ENCODE results near the gene MBTD1.

Gene MBTD1

DNA sequence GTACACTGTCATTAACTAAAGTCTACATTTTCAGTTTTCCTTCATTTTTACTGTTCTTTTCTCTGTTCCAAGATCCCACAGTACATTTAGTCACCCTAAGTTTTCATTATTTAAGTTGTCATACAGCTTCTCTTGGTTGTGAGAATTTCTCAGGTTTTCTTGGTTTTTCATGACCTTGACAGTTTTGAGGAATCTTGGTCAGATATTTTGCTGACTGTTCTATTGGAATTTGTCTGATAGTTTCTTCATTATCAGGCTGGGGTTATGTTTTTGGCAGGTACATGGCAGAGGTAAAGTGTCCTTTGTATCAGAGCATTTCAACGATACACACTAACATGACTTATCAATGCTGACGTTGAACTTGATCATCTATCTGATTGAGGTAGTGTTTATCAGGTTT lies 19.6 kb downstream of the MBTD1 start:
- H2BK12ac ChIP-seq (ENCODE audit: low read length), result no peak overlapping the region
- H3K36me3 ChIP-seq (ENCODE audit: control insufficient read depth in 1 of 2, insufficient read depth in 2 of 2, low read length in 2 of 2), result peaks cover 1 to 2% of the 10 kb centered on the region in 2 experiments
- H3K79me1 ChIP-seq (ENCODE audit: low read length), result no peaks in the 10 kb centered on the region
- H4K12ac ChIP-seq (ENCODE audit: low read depth, low read length), result no peak overlapping the region
- H3K23ac ChIP-seq (ENCODE audit: low read length), result no peak overlapping the region
- no peak overlapping the region for H2BK120ac ChIP-seq (ENCODE audit: insufficient read depth, low read length, poor library complexity)
- no peak overlapping the region for H4K8ac ChIP-seq (ENCODE audit: low read depth, low read length)
- H2BK5ac ChIP-seq (ENCODE audit: low read depth, low read length, poor library complexity), result no peak overlapping the region
- H3K79me2 ChIP-seq (ENCODE audit: control insufficient read depth, insufficient read depth, low read length, poor library complexity), result no peaks in the 10 kb centered on the region
- H3K14ac ChIP-seq (ENCODE audit: low read length), result no peak overlapping the region
- H3K4me1 ChIP-seq (ENCODE audit: control insufficient read depth in 1 of 2, insufficient read depth in 2 of 2, low read length in 2 of 2), result no peaks in the 10 kb centered on the region
- no peaks in the 10 kb centered on the region for H3K9me3 ChIP-seq (ENCODE audit: insufficient read depth, low read depth, low read length)
- H3K4me3 ChIP-seq (ENCODE audit: low read depth, low read length), result no peak overlapping the region
- H4K91ac ChIP-seq (ENCODE audit: low read depth, low read length), result no peak overlapping the region
- no peaks in the 10 kb centered on the region for H3K27me3 ChIP-seq (ENCODE audit: insufficient read depth, low read length)
- no peak overlapping the region for H2AK5ac ChIP-seq (ENCODE audit: low read length)
- H3K4ac ChIP-seq (ENCODE audit: low read depth, low read length), result no peak overlapping the region
- no peak overlapping the region for H3K4me2 ChIP-seq (ENCODE audit: low read length)
- no peak overlapping the region for H3K9ac ChIP-seq (ENCODE audit: low read length)
- H3K27ac ChIP-seq (ENCODE audit: low read depth, low read length), result no peak overlapping the region
- H2AFZ ChIP-seq (ENCODE audit: insufficient read depth, low read length, poor library complexity), result no peak overlapping the region
- WGBS (ENCODE audit: extremely low coverage, insufficient coverage, insufficient read length), result no CpG with 5 or more reads among the region's 2 CpGs
- no peak for DNase-seq
- H3K18ac ChIP-seq (ENCODE audit: low read length), result no peak overlapping the region

DNA sequence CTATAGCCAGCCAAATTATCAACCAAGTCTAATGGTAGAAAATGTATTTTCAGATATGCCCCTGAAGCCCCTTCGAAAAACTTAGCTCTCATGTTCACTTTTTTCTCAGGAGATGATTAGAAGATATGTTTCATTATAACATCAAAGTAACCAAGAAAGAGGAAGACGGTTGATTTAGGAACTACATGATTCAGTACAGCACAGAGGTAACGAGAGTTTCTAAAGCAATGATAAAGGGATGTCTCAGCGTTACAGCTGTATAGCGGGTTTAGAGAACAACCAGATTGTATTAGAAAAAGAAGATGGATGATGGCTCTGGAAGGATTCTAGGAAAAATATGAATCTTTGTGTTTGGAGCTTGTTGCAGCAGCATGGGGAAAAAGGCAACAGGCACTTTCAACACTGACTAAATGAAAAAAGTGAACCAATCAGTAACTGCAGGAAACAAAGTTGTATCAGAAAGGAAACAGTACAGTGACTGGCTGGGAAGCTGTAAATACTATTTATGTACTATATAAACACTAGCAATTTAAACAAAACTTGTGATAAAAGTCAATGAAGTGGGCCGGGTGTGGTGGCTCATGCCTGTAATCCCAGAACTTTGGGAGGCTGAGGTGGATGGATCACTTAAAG lies 21.5 kb downstream of the MBTD1 start:
- no peaks in the 10 kb centered on the region for H3K9me3 ChIP-seq (ENCODE audit: insufficient read depth, low read depth, low read length)
- no peaks in the 10 kb centered on the region for H3K27me3 ChIP-seq (ENCODE audit: insufficient read depth, low read length)
- H4K12ac ChIP-seq (ENCODE audit: low read depth, low read length), result no peak overlapping the region
- no peak overlapping the region for H4K8ac ChIP-seq (ENCODE audit: low read depth, low read length)
- H2AK5ac ChIP-seq (ENCODE audit: low read length), result no peak overlapping the region
- H3K14ac ChIP-seq (ENCODE audit: low read length), result no peak overlapping the region
- no peak overlapping the region for H2AFZ ChIP-seq (ENCODE audit: insufficient read depth, low read length, poor library complexity)
- H3K18ac ChIP-seq (ENCODE audit: low read length), result no peak overlapping the region
- H2BK12ac ChIP-seq (ENCODE audit: low read length), result no peak overlapping the region
- peaks cover 0 to 2% of the 10 kb centered on the region in 2 experiments for H3K36me3 ChIP-seq (ENCODE audit: control insufficient read depth in 1 of 2, insufficient read depth in 2 of 2, low read length in 2 of 2)
- no peak overlapping the region for H3K4me2 ChIP-seq (ENCODE audit: low read length)
- no peak overlapping the region for H3K4ac ChIP-seq (ENCODE audit: low read depth, low read length)
- no peak overlapping the region for H3K23ac ChIP-seq (ENCODE audit: low read length)
- no CpG with 5 or more reads among the region's 6 CpGs for WGBS (ENCODE audit: extremely low coverage, insufficient coverage, insufficient read length)
- H4K91ac ChIP-seq (ENCODE audit: low read depth, low read length), result no peak overlapping the region
- H3K27ac ChIP-seq (ENCODE audit: low read depth, low read length), result no peak overlapping the region
- no peak overlapping the region for H3K9ac ChIP-seq (ENCODE audit: low read length)
- no peak overlapping the region for H2BK5ac ChIP-seq (ENCODE audit: low read depth, low read length, poor library complexity)
- H3K4me1 ChIP-seq (ENCODE audit: control insufficient read depth in 1 of 2, insufficient read depth in 2 of 2, low read length in 2 of 2), result no peaks in the 10 kb centered on the region
- H3K4me3 ChIP-seq (ENCODE audit: low read depth, low read length), result no peak overlapping the region
- no peak for DNase-seq
- no peak overlapping the region for H2BK120ac ChIP-seq (ENCODE audit: insufficient read depth, low read length, poor library complexity)
- no peaks in the 10 kb centered on the region for H3K79me1 ChIP-seq (ENCODE audit: low read length)
- no peaks in the 10 kb centered on the region for H3K79me2 ChIP-seq (ENCODE audit: control insufficient read depth, insufficient read depth, low read length, poor library complexity)

DNA sequence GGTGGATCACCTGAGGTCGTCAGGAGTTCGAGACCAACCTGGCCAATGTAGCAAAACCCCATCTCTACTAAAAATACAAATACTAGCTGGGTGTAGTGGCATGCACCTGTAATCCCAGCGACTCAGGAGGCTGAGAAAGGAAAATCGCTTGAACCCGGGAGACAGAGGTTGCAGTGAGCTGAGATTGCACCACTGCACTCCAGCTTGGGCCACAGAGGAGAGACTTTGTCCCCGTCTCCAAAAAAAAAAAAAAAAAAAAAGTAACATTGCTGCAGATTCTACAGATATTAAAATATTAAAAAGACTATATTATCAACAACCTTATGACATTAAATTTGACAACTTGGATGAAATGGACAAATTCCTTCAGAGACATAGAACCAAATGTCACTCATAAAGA lies 25.7 kb downstream of the MBTD1 start:
- Histone ChIP-seq H2BK5ac (ENCODE audit: low read depth, low read length, poor library complexity) (no peak overlapping the region), H3K18ac (ENCODE audit: low read length) (no peak overlapping the region), H3K4me1 (ENCODE audit: control insufficient read depth in 1 of 2, insufficient read depth in 2 of 2, low read length in 2 of 2) (no peaks in the 10 kb centered on the region), H3K4me3 (ENCODE audit: low read depth, low read length) (no peak overlapping the region), H4K8ac (ENCODE audit: low read depth, low read length) (no peak overlapping the region), H4K12ac (ENCODE audit: low read depth, low read length) (no peak overlapping the region), H4K91ac (ENCODE audit: low read depth, low read length) (no peak overlapping the region), H3K27ac (ENCODE audit: low read depth, low read length) (no peak overlapping the region), H2AK5ac (ENCODE audit: low read length) (no peak overlapping the region), H3K79me1 (ENCODE audit: low read length) (no peaks in the 10 kb centered on the region), H3K14ac (ENCODE audit: low read length) (no peak overlapping the region), H3K4ac (ENCODE audit: low read depth, low read length) (no peak overlapping the region), H3K36me3 (ENCODE audit: control insufficient read depth in 1 of 2, insufficient read depth in 2 of 2, low read length in 2 of 2) (peaks cover 0 to 2% of the 10 kb centered on the region in 2 experiments), H3K4me2 (ENCODE audit: low read length) (no peak overlapping the region), H2AFZ (ENCODE audit: insufficient read depth, low read length, poor library complexity) (no peak overlapping the region), H2BK12ac (ENCODE audit: low read length) (no peak overlapping the region), H2BK120ac (ENCODE audit: insufficient read depth, low read length, poor library complexity) (no peak overlapping the region), H3K79me2 (ENCODE audit: control insufficient read depth, insufficient read depth, low read length, poor library complexity) (no peaks in the 10 kb centered on the region), H3K9ac (ENCODE audit: low read length) (no peak overlapping the region), H3K27me3 (ENCODE audit: insufficient read depth, low read length) (no peaks in the 10 kb centered on the region), H3K9me3 (ENCODE audit: insufficient read depth, low read depth, low read length) (no peaks in the 10 kb centered on the region), H3K23ac (ENCODE audit: low read length) (no peak overlapping the region)
- no peak for DNase-seq
- WGBS (ENCODE audit: extremely low coverage, insufficient coverage, insufficient read length), result no CpG with 5 or more reads among the region's 6 CpGs

DNA sequence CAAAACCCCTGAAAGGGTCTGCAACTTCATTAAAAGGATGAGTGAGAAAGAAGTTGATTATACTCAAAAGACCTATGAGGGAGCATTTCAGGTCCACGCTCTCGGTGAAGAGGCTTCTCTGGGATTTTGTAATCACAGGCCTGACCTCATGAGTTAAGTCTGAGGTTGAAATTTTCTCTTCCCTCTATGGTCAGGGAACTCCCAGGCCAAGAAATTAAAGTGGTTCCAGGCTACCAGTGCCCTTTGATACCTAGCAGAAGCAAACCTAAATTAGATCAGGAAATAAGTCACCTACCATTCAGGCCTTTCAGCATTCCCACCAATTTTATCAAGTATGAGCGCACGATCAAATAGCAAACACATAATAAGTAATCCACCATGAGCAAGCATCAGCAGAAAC lies 27.9 kb downstream of the MBTD1 start:
- H3K4me1 ChIP-seq (ENCODE audit: control insufficient read depth in 1 of 2, insufficient read depth in 2 of 2, low read length in 2 of 2), result no peaks in the 10 kb centered on the region
- no peak overlapping the region for H4K91ac ChIP-seq (ENCODE audit: low read depth, low read length)
- H3K18ac ChIP-seq (ENCODE audit: low read length), result no peak overlapping the region
- no peak overlapping the region for H2BK5ac ChIP-seq (ENCODE audit: low read depth, low read length, poor library complexity)
- no peak overlapping the region for H2BK12ac ChIP-seq (ENCODE audit: low read length)
- no peaks in the 10 kb centered on the region for H3K9me3 ChIP-seq (ENCODE audit: insufficient read depth, low read depth, low read length)
- no peak overlapping the region for H3K9ac ChIP-seq (ENCODE audit: low read length)
- no peak overlapping the region for H3K4me3 ChIP-seq (ENCODE audit: low read depth, low read length)
- no peak overlapping the region for H3K27ac ChIP-seq (ENCODE audit: low read depth, low read length)
- H2BK120ac ChIP-seq (ENCODE audit: insufficient read depth, low read length, poor library complexity), result no peak overlapping the region
- peaks cover 0 to 2% of the 10 kb centered on the region in 2 experiments for H3K36me3 ChIP-seq (ENCODE audit: control insufficient read depth in 1 of 2, insufficient read depth in 2 of 2, low read length in 2 of 2)
- H3K4ac ChIP-seq (ENCODE audit: low read depth, low read length), result no peak overlapping the region
- H3K4me2 ChIP-seq (ENCODE audit: low read length), result no peak overlapping the region
- H3K27me3 ChIP-seq (ENCODE audit: insufficient read depth, low read length), result no peaks in the 10 kb centered on the region
- no CpG with 5 or more reads among the region's 4 CpGs for WGBS (ENCODE audit: extremely low coverage, insufficient coverage, insufficient read length)
- no peak overlapping the region for H4K12ac ChIP-seq (ENCODE audit: low read depth, low read length)
- no peaks in the 10 kb centered on the region for H3K79me1 ChIP-seq (ENCODE audit: low read length)
- H3K14ac ChIP-seq (ENCODE audit: low read length), result no peak overlapping the region
- no peak overlapping the region for H4K8ac ChIP-seq (ENCODE audit: low read depth, low read length)
- no peak overlapping the region for H2AFZ ChIP-seq (ENCODE audit: insufficient read depth, low read length, poor library complexity)
- no peaks in the 10 kb centered on the region for H3K79me2 ChIP-seq (ENCODE audit: control insufficient read depth, insufficient read depth, low read length, poor library complexity)
- no peak overlapping the region for H2AK5ac ChIP-seq (ENCODE audit: low read length)
- no peak for DNase-seq
- no peak overlapping the region for H3K23ac ChIP-seq (ENCODE audit: low read length)
